Dermis microvascular lymphatic vessel endothelial cell (primary cell): ENCODE results near the gene RBM33. TPM values are rescaled to one million over a fixed set of nuclear protein-coding genes. Genes with fewer than 3 reads are reported as not detected.

Source experiments
- DNase-seq, 2 donors: peaks; one replicate each; pipeline versions ENCODE4 v3.0.0 to v3.0.0-alpha.2; 2010; ENCODE audit warnings: low read depth in 2 of 2
- total RNA-seq: library from RNA; depleted of rRNA; stranded (reverse); fragments of >200 nt; gene quantifications from 2 replicates; pipeline ENCODE4 v1.2.1, GENCODE V29; 2014

The RBM33 gene
- total RNA-seq, 1 donor from 2014 or later: 12.8 TPM

DNA sequence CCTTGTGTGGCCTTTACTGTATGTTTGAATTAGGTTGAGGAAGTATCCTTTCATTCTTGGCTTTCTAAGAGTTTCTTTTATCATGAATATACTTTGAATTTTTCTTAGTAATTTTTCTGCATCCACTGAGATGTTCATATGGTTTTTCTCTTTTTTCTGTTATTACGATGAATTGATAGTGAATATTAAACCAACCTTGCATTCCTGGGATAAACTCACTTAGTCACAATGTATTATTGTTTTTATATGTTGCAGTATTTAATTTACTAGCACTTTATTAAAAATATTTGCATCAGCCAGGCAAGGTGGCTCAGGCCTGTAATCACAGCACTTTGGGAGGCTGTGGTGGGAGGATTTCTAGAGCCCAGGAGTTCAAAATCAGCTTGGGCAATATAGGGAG lies 15.3 kb upstream of the RBM33 start:
- no peak for DNase-seq

DNA sequence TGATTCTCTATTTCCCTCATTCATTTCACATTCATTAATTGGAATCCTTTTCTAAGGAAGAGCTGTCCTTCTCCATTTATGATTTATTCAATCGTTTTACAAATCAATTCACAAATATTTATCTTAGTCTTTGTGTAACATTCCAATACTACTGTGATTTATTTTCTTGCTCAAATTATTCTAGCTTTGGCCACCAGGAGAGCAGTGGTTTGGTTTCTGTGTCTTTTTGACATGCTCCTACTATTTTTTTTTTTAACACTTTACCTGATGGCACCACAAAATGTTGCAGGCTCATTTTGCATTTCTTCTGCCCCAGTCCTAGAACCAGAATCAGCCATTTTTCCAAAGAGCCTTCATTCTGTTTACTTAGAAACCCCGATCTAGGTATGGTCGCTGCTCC lies 13.3 kb upstream of the RBM33 start:
- no peak for DNase-seq

DNA sequence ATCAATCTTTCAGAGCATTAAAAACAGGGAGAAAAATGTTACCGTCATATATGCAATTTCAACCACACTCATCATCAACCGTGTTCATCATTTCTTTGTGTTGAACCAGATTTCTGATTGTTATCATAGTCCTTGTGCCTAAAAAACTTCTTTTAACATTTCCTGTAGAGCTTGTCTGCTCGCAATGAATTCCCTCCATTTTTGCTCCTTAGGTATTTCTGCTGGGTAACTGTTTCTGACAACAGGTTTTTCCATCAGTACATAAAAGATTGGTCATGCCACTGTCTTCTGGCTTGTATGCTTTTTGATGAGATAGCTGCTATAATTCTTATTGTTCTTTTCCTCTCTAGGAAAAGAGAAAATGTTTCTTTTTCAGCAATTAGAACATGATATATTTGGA lies 8.6 kb upstream of the RBM33 start:
- no peak for DNase-seq

DNA sequence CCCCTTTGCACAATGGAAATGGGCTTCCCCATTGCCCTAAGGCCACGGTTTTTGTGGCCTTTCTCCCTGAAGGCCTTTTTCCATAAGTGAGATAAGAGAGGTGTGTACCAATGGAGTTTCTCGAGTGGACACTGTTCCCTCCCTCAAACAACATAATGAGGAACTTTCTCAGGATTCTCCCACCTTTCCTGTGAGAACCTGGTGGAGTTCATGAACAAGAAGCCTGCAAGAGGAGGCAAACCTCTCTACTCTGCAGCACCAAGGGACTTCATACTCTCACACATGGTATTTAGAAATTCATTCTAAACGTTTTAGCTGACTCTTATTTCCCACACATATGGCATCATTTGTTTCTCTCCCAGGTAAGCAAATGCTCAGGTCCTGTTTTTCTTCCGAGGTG lies 7.3 kb upstream of the RBM33 start:
- DNase-seq: no peak

DNA sequence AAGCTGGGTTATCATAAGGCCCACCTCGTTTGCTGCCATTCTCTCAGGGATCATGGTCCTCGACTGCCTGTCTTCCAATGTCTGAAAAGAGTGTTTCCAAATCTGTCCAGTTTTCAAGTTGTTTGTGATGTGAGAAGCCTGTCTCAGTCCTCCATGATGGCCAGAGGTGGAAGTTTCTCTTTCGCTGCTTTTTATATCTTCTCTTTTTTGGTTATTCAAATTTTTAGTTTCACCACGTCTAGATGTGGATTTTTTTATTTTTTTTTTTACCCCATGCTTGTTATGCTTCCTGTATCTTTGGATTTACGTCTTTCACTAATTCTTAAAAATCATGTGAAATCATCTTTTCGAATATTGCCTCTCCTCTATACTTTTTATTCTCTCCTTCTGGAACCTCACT lies 6.1 kb upstream of the RBM33 start:
- no peak for DNase-seq

DNA sequence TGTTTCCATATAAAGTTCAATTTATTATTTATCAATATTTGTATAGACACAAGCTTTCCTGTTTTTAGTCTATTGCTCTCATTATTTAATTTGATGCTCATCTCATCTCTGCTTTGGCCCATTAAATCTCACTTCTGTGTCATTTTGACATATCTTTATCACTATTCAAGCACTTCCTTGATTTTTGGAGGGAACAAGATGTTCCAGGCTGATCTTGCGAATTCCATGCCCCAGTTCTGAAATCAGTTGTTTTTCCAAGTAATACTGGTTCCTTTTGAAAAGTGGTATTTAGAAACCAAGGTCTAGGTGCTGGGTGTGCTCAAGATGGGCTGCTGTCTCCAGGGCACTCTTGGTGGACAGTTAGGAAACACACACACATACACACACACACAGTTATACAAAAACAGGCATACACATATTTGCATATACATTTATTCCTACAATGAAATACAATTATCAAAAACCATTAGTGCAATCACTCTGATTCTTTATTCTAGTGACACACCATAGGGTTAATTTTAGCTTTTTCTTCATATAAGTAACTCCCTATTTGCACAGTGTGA lies 4.4 kb upstream of the RBM33 start:
- DNase-seq: no peak

DNA sequence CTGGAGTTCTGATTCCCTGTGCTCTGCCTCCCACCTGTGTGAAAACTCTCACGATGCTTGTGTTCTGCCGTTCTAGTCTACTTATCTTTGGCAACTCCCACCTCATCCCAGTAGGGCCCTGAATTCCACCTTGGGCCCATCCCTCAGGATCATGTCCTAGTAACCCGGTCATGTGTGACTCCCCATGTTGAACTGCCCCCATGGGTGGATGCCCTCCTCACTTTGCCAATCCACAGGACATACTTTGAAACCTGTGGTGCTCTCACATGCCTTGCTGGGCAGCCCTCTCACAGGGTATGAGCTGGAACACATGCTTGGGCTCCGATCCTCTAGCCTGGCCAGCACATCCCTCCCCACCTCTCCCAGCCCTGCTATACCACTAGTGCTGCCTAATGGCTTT lies 3.8 kb upstream of the RBM33 start:
- DNase-seq: no peak

DNA sequence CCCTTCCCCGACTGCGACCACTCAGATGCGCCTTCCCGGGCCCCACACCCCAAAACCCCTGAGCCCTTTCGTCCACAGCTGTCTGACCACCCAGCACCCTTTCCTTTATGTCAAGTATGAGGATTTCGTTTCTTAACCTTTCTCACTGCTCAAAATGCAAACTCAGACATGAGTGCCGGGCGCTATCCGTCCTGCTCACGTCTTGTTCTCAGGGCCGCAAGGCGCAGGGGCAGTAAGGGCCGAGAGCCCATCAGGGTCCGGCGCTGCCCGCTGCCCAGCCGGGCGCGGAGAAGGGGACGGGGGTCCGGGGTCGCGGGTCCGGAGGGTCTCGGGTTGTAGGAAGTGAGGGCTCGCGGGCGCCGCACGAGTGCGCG lies 670 bp upstream of the RBM33 start:
- DNase-seq: no peak

DNA sequence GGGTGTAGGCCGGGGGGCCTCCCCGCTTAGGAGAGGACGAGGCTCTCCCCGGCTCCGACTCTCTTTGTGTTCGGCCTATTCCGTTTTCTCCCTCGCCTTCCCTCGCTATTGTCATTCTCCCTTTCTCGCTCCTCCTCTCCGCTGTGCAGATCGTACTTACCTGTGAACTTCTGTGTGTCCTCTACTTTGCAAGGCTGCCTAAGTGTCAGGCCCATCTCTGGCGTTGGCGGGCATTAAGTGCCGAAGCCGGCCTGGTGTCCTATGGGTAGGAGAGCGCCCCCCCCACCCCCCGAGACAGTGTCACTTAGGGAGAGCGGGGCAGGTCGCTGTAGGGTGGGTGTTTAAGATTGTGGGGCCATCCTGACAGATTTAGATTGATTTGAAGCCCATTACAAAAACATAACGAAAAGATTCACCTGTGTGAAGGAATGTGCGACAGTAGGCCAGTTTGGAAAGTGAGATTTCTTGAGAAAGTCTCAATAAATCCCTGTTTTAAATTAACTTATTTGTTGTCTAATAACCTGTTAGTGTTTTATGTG lies 579 bp downstream of the RBM33 start:
- peak in 1 of 2 donors; percentile 57 for DNase-seq

DNA sequence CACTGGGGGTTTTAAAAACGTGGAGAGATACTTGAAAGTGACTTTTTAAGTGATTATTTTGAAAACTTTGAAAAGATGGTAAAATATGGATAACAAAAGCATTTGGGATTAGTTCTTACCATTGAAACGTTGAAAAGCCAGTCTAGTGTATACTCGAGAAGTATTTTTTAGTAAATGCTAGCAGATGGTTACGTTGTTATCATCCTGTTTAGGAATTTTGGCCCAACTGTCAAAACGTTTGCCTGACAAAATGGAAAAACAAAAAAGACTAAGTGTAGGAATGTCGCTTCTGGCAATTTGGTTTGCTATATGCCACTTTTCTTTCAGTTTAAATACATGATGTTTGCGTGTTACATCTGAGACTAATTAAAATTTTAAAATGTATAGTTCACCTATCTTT lies 1.2 kb downstream of the RBM33 start:
- no peak for DNase-seq

DNA sequence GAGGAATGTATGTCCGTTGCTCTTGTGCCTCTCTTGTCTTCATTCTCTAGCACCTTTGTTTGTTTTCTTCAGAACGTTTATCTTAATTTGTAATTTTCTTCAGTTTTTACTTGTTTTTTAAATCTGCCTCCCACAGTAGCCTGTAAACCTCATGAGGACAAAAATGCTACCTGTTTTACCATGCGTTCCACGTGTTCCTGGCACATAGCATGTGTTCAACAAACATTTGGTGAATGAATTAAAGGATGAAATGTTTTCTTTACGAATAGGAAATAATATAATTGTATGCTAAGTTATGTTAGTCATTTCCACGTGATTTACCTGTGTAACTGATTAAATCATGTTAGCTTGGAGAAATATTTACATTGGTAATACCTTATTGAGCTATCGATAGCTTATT lies 2.2 kb downstream of the RBM33 start:
- no peak for DNase-seq

DNA sequence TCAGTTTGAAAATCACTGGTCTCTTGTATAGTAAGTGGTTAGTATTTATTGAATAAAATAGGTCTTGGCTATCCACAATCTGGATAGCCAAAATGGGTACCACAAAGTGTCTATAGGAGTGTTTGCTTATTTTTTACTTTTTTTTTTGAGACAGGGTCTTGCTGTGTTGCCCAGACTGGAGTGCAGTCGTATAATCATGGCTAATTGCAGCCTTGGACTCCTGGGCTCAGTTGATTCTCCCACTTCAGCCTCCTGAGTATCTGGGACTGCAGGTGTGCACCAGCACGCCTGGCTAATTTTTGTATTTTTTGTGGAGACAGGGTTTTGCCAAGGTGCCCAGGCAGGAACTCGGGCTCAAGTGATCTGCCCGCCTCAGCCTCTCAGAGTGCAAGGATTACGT lies 2.8 kb downstream of the RBM33 start:
- no peak for DNase-seq

DNA sequence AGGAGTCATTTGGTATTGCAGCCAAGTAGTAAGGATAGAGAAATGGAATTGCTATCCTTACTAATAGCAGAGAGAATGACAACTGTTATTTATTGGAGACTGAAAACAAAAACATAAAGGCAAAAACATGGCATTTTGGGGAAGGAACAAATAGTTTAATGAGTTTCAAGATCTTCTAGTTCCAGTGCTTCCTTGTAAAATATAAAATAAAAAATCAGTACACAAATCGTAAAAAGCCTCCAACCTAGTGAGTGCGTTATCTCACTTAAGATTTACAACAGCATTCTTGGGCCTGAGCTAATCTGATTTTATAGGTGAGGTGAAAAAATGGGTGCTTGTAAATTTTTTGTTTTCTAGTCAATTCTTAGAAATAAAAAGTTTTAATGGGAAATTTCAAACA lies 3.3 kb downstream of the RBM33 start:
- no peak for DNase-seq

DNA sequence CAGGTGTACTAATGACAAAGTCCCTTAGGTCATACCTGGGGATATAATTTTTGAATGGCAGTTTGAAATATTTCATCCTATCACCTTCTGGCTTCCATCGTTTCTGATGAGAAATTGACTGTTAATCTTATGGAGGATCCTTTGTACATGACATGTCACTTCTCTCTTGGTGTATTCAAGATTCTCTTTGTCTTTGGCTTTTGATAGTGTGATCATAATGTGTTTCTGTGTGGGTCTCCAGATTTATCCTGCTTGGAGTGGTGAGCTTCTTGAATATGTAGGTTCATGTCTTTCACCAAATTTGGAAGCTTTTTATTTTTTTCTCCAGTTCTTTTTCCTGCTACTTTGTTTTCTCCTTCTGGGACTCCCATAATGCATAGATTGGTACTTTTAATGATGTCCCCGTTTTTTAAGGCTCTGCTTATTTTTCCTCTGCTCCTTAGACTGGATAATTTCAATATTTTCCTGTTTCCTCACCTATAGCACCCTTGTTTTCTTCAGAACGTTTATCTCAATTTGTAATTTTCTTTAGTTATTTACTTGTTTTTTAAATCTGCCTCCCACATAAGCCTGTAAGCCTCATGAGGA lies 4.4 kb downstream of the RBM33 start:
- DNase-seq: no peak

DNA sequence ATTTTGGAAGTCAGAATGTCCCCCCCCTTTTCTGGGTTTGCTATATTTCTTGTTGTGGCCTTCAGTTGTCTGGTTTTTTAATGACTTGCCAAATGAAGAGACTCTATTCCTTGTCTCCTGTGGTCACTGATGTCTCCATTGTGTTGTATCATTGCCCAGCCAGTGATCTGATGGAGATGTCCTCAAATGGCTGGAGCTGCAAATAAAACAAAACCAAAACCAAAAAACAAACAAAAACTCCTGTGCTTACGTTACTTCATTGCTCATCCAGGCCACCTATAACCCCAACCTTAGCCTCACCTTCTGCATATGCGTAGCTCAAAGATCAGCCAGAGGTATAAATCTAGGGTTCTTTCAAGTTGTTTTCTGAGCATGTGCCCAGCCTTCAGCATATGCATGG lies 5.1 kb downstream of the RBM33 start:
- no peak for DNase-seq

DNA sequence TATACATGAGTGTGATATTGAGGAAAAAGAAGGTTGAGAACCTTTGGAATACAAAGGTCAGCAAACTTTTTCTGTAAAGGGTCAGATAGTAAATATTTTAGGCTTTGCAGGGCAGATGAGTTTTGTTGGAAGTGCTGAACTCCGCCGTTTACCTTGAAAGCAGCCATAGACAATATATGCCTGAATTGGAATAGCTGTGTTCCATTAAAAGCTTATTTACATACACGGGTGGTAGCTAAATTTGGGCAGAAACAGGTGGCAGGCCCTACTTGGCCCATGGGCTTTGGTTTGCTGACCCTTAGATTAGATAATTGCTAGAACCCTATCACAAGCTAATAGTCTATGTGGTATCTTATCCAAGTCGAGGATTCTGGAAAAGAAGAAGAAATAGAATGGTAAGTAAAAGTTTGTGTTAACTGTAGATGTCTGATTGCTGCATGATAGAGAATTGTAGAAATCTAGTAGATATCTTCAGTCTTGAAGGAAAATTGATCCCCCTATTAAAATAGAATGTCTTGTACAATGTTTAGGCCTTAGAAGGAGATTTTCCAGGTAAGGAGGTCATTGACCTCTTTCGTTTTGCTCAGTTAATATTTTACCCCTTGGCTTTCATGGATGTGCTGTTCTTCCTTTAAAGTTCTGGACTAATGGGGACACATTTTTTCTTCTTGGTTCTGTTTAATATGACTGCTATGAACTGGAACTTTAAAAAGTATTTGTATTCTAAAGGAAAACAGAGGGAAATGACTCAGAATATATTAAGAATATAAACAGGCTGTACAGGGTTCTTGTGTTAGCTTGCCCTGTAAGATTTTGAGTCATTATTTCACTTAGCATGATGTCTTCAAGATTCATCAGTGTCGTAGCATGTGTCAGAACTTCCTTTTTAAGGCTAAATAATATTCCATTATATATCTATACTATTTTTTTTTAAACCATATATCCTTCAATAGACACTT lies 8.0 kb downstream of the RBM33 start:
- DNase-seq: peak in 1 of 2 donors; percentile 61

DNA sequence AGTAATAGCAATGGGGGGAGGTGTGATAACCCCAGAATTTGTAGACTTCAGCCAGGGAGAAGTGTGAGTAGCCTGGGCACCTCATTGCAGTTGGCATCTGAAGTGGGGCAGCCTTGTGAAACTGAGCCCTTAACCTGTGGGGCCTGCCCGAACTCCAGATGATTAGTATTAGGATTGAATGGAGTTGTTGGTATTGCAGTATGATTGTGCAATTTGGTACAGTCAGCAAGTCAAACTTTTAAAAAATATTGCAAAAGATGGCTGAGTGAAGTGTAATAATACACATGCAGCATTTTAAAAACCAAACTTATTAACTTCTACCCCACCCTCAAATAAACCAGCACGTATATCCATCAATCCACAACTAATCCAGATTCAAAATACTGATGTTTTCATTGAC lies 9.3 kb downstream of the RBM33 start:
- no peak for DNase-seq

DNA sequence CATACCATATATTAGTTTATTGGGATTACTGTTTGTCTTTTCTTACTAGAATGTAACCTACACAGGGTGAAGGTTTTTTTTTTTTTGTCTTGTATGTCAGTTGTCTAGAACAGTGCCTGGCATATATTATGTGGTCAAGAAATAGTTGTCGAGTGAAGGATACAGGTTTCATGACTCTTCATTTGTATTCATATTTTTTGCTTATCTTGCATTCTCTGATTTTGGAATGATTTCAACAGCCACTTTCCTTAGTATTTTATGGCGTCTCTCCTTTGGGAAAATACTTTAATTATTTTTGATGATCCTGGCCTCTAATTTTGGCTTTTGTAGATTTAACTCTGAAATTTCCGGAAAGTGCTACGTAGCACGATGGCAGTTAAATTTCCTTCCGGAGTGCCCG lies 12.4 kb downstream of the RBM33 start:
- no peak for DNase-seq

DNA sequence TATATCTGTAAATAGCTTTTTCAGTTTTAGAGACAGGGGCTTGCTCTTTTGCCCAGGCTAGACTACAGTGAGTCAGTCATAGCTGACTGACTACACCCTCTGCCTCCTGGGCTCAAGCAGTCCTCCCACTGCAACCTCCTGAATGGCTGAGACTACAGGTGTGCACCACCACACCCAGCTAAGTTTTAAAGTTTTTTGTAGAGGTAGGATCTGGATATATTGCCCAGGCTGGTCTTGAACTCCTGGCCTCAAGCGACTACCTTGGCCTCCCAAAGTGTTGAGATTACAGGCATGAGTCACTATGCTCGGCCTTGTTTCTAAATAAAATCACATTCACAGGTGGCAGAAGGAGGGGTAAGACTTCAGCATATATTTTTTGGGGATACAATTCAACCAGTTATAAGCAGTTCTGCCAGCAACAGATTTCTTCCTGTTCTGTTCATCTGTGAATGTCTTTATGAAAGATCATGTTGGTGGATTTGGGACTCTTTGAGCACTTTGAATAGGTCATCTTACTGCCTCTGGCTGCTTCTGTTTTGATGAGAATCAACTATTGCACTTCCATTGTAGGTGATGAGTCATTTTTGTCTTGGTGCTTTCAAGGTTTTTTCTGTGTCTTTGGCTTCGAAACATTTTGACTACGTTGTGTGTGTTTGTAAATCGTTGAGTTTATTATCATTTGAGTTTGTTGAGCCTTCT lies 15.7 kb downstream of the RBM33 start:
- peak in 1 of 2 donors; percentile 19 for DNase-seq

DNA sequence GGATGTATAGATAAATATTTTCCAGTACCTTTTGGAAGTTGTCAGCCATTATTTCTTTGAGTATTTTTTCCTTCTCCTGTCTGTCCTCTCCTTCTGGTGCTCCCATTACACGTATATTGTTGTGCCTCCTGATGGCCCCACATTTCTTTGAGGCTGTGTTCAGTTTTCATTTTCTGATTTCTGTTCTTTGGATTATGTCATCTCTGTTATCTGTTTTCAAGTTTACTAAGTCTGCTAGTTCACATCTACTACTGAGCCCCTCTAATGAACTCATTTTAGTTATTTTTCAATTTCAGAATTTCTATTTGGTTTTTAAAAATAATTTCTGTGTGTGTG lies 16.3 kb downstream of the RBM33 start:
- DNase-seq: no peak

DNA sequence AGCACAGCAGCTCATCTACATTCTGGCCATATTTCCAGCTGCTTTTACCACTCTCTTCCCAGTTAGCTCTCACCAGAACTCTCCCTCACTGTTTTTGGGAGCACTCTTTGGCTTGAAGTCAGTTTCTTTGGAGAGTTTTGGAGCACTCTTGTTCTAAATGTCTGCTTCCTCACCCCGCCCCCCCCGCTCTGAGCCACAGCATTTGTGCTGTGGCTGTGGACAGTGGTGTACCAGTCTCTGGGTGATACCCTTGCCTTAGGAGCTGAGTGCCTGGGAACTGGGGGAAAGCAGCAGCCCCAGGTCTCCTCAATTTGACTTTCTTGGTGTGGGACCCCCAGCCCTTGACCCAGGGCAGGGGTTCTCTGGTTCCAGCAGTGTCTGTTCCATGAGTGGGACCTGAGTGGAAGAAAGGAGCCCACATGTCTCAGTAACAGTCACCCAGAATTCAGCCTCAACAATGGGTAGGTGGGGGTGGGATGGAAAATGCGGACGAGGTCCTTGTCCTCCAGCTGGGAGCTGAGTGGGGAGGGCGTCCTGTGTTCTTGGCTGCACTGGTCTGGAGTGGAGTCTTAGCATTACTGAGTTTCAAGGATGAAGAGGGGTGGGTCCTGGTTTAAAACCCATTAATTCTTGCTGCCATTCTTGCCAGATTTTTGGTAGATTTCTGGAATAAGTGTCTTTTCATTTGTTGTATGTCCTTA lies 18.0 kb downstream of the RBM33 start:
- no peak for DNase-seq

DNA sequence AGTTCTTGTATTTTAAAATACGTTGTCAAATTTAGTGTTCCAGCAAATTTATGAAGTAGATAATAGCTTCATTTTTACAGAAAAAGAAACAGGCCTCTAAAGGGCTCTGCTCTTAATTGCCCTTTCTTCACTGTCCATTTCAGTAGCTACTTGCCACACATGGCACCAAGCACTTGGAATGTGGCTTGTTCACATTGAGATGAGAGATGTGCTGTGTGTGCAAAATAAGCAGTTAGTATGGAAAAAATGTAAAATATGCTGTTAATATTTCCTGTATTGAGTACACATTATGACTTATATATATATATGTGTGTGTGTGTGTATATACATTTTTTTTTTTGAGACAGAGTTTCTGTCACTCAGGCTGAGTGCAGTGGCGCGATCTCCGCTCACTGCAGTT lies 19.5 kb downstream of the RBM33 start:
- DNase-seq: no peak
